PC-3 (cell line): ENCODE measurements around the gene IQCK. TPM values are rescaled to one million over a fixed set of nuclear protein-coding genes. Genes with fewer than 3 reads are reported as not detected.

Experiments used
- ATAC-seq: fragments of 200-7000 bp; cut with Tn5 transposase; 2 replicates; pipeline ENCODE4 v1.9.1; 2020; ENCODE audit warnings: mild to moderate bottlenecking, moderate library complexity
- BruUV-seq: library from RNA; stranded (reverse); fragments of 400-500 nt; replicated peaks from 2 replicates; lab custom pipeline; 2021; lab: Mats Ljungman, UMichigan
- CTCF ChIA-PET: fragments of 300-600 bp; sonication (Branson Sonifier 250); formaldehyde crosslinking; loops from one replicate; lab custom pipeline; 2022; ENCODE audit warnings: antibody characterized with exemption; lab: Charles Lee
- POLR2A ChIA-PET: fragments of 300-600 bp; sonication (Branson Sonifier 250); formaldehyde crosslinking; loops from one replicate; lab custom pipeline; 2022; ENCODE audit warnings: antibody characterized with exemption; ENCODE audit not compliant: unreplicated experiment; lab: Charles Lee
- DNase-seq: peaks from one replicate; pipeline ENCODE4 v3.0.0-alpha.2; 2015
- H2AFZ ChIP-seq: fragments of 300-600 bp; sonication (generic); 2 replicates; pipeline ENCODE4 v1.6.0; 2016; ENCODE audit warnings: antibody characterized with exemption, low read length
- H3F3A ChIP-seq: fragments of 300-600 bp; sonication (generic); one replicate; pipeline ENCODE4 v1.6.0; 2017; ENCODE audit warnings: antibody characterized with exemption, low read length, control low read depth, mild to moderate bottlenecking; ENCODE audit not compliant: unreplicated experiment
- H3K27ac ChIP-seq: fragments of 300-600 bp; sonication (generic); 2 replicates; pipeline ENCODE4 v1.5.1; 2016; ENCODE audit warnings: mild to moderate bottlenecking, low read length
- H3K27me3 ChIP-seq: fragments of 300-600 bp; sonication (generic); 2 replicates; pipeline ENCODE4 v1.6.1; 2016; ENCODE audit warnings: low read length, mixed read lengths
- H3K36me3 ChIP-seq: fragments of 300-600 bp; sonication (generic); 2 replicates; pipeline ENCODE4 v1.6.1; 2016; ENCODE audit warnings: low read depth, mixed run types, low read length, mixed read lengths
- H3K4me1 ChIP-seq: fragments of 300-600 bp; sonication (generic); 2 replicates; pipeline ENCODE4 v1.5.1; 2016; ENCODE audit warnings: low read length; ENCODE audit not compliant: insufficient read depth
- H3K4me2 ChIP-seq: fragments of 300-600 bp; sonication (generic); 2 replicates; pipeline ENCODE4 v1.6.0; 2016; ENCODE audit warnings: low read length
- H3K4me3 ChIP-seq: fragments of 300-600 bp; sonication (generic); 2 replicates; pipeline ENCODE4 v1.5.1; 2016; ENCODE audit warnings: mild to moderate bottlenecking, low read length, mixed read lengths
- H3K79me2 ChIP-seq: fragments of 300-600 bp; sonication (generic); 2 replicates; pipeline ENCODE4 v1.6.1; 2017; ENCODE audit warnings: low read length, mixed read lengths
- H3K9ac ChIP-seq: fragments of 300-600 bp; sonication (generic); 2 replicates; pipeline ENCODE4 v1.6.0; 2016; ENCODE audit warnings: mild to moderate bottlenecking, low read length
- H3K9me2 ChIP-seq: fragments of 300-600 bp; sonication (generic); replicated peaks from 2 replicates; pipeline ENCODE4 v1.6.1; 2016; ENCODE audit warnings: mixed run types, low read length, mixed read lengths
- H3K9me3 ChIP-seq: fragments of 300-600 bp; sonication (generic); 2 replicates; pipeline ENCODE4 v1.6.1; 2016; ENCODE audit warnings: low read length, mixed read lengths
- H4K20me1 ChIP-seq: fragments of 300-600 bp; sonication (generic); 2 replicates; pipeline ENCODE4 v1.6.1; 2016; ENCODE audit warnings: low read length, mixed read lengths
- CTCF ChIP-seq: fragments of 300-600 bp; sonication (generic); conservative IDR thresholded peaks from 2 replicates; pipeline ENCODE4 v1.5.1; 2017; ENCODE audit warnings: antibody characterized with exemption, low read depth, mild to moderate bottlenecking, low read length
- EZH2 ChIP-seq: fragments of 300-600 bp; sonication (generic); IDR thresholded peaks from one replicate; pipeline ENCODE4 v1.6.1; 2017; ENCODE audit warnings: antibody characterized with exemption, mild to moderate bottlenecking, low read length; ENCODE audit not compliant: unreplicated experiment
- EZH2phosphoT487 ChIP-seq: fragments of 300-600 bp; sonication (generic); IDR thresholded peaks from 2 replicates; pipeline ENCODE4 v1.6.1; 2018; ENCODE audit warnings: mild to moderate bottlenecking, antibody characterized with exemption, low read length, borderline replicate concordance
- intact Hi-C: fragments of 100-400 bp; cut with micrococcal nuclease; formaldehyde crosslinking; loops from 2 replicates; pipeline ENCODE4 v1.9.0; 2023
- total RNA-seq: library from RNA; depleted of rRNA; stranded (reverse); fragments of >200 nt; gene quantifications from 2 replicates; pipeline ENCODE4 v1.2.3, GENCODE V29; 2014

Gene IQCK
- total RNA-seq, 1 experiment from 2014 or later = 8.9 TPM

- ChIA-PET POLR2A (no interaction called here), CTCF (no interaction called here)
- peaks cover 5% of the 10 kb centered on the region for H3F3A ChIP-seq
- H3K9ac ChIP-seq = no peak overlapping the region
- no peaks in the 10 kb centered on the region for H4K20me1 ChIP-seq
- H2AFZ ChIP-seq = no peak overlapping the region
- H3K27ac ChIP-seq = no peak overlapping the region
- DNase-seq (no peak), ATAC-seq (no peak)
- H3K27me3 ChIP-seq = no peaks in the 10 kb centered on the region
- BruUV-seq = no TSS peak
- H3K9me2 ChIP-seq = no peaks in the 10 kb centered on the region
- TF ChIP-seq CTCF (no peak), EZH2phosphoT487 (no peak), EZH2 (no peak)
- no peak overlapping the region for H3K4me2 ChIP-seq
- H3K4me1 ChIP-seq = peaks cover 16% of the 10 kb centered on the region
- H3K36me3 ChIP-seq = no peaks in the 10 kb centered on the region
- no peaks in the 10 kb centered on the region for H3K79me2 ChIP-seq
- no peaks in the 10 kb centered on the region for H3K9me3 ChIP-seq
- H3K4me3 ChIP-seq = no peak overlapping the region
- intact Hi-C loops = no loop called here
Measured at GRCh38 chr16:19840524-19841110, 122.5 kb downstream of the IQCK start.

- DNase-seq (no peak), ATAC-seq (no peak)
- intact Hi-C loops = no loop called here
- BruUV-seq = no TSS peak
- Histone ChIP-seq H3K27ac (no peak overlapping the region), H3K79me2 (no peaks in the 10 kb centered on the region), H3K9me2 (no peaks in the 10 kb centered on the region), H2AFZ (no peak overlapping the region), H4K20me1 (no peaks in the 10 kb centered on the region), H3K4me1 (peaks cover 16% of the 10 kb centered on the region), H3K4me2 (no peak overlapping the region), H3K27me3 (no peaks in the 10 kb centered on the region), H3K4me3 (no peak overlapping the region), H3F3A (peaks cover 5% of the 10 kb centered on the region), H3K36me3 (no peaks in the 10 kb centered on the region), H3K9ac (no peak overlapping the region), H3K9me3 (no peaks in the 10 kb centered on the region)
- POLR2A ChIA-PET = no interaction called here
- CTCF ChIA-PET = no interaction called here
- no peak for TF ChIP-seq CTCF
- TF ChIP-seq EZH2 = no peak
- no peak for TF ChIP-seq EZH2phosphoT487
Measured at GRCh38 chr16:19841184-19841583, 123.1 kb downstream of the IQCK start.

GRCh38 chr16:19842426-19843157 is 124.5 kb downstream of the IQCK start:
- no peaks in the 10 kb centered on the region for H3K9me2 ChIP-seq
- H3K27ac ChIP-seq = no peak overlapping the region
- intact Hi-C loops = no loop called here
- H3K4me3 ChIP-seq = no peak overlapping the region
- TF ChIP-seq EZH2 = no peak
- no peak for TF ChIP-seq CTCF
- TF ChIP-seq EZH2phosphoT487 = no peak
- no peaks in the 10 kb centered on the region for H3K9me3 ChIP-seq
- no TSS peak for BruUV-seq
- ChIA-PET POLR2A (no interaction called here), CTCF (no interaction called here)
- peaks cover 16% of the 10 kb centered on the region for H3K4me1 ChIP-seq
- H3K27me3 ChIP-seq = no peaks in the 10 kb centered on the region
- H3K4me2 ChIP-seq = no peak overlapping the region
- H3K36me3 ChIP-seq = no peaks in the 10 kb centered on the region
- DNase-seq (no peak), ATAC-seq (no peak)
- peaks cover 5% of the 10 kb centered on the region for H3F3A ChIP-seq
- no peaks in the 10 kb centered on the region for H4K20me1 ChIP-seq
- H2AFZ ChIP-seq = no peak overlapping the region
- no peak overlapping the region for H3K9ac ChIP-seq
- no peaks in the 10 kb centered on the region for H3K79me2 ChIP-seq
